GM21529 (cell line): Measurements from ENCODE around the gene ABL1.

Experiments used
- ATAC-seq: cut with Tn5 transposase; IDR thresholded peaks from one replicate; pipeline ENCODE4 v1.9.1; 2021; ENCODE audit not compliant: unreplicated experiment

ABL1 gene

GRCh38 chr9:130927995-130928900, 93.2 kb downstream of the ABL1 start:
- ATAC-seq = peak; percentile 41

DNA sequence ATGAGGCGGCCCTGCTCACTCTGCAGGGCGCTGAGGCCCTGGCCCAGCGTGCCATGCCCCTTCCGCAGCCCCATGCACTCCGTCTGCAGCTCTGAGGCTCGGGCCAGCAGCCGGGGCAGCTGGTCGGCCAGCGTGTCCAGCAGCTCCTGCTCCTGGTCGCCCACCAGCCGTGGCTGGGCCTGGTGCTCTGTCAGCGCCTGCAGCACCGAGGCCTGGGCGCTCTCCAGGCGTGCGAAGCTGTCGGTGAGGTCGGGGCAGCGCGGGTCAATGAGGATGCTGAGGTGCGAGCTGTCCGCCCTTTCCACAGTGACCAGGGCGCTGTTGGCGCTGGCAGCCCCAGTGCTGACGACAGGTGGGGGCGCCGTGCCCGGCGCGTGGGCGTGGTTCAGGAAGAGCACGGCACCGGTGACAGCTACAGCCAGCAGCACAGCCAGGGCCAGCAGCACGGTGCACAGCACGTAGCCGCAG, 94.6 kb downstream of the ABL1 start:
- no peak for ATAC-seq

GRCh38 chr9:130930132-130930803, 95.2 kb downstream of the ABL1 start:
- no peak for ATAC-seq

DNA sequence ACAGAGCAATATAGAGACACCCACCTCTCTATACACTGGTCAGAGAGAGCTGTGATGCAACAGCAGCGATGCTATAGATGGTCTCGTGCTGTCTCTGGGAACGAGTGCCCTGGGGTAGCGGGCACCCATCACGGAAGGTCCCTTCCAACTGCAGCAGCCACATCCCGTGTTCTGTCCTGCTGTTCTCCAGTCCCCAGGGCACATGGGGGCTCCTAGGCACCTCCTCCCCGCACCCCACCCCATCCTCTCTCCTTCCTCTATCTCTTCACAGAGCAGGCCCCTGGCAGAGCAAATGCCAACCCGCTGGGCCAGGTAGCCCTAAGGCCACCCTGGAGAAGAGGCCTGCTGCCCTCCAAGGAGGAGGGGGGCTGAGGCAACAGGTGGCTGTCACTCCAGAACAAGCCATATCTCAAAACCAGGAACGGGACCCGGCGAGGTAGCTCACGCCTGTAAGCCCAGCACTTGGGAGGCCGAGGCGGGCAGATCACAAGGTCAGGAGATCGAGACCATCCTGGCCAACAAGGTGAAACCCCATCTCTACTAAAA, 95.8 kb downstream of the ABL1 start:
- no peak for ATAC-seq

DNA sequence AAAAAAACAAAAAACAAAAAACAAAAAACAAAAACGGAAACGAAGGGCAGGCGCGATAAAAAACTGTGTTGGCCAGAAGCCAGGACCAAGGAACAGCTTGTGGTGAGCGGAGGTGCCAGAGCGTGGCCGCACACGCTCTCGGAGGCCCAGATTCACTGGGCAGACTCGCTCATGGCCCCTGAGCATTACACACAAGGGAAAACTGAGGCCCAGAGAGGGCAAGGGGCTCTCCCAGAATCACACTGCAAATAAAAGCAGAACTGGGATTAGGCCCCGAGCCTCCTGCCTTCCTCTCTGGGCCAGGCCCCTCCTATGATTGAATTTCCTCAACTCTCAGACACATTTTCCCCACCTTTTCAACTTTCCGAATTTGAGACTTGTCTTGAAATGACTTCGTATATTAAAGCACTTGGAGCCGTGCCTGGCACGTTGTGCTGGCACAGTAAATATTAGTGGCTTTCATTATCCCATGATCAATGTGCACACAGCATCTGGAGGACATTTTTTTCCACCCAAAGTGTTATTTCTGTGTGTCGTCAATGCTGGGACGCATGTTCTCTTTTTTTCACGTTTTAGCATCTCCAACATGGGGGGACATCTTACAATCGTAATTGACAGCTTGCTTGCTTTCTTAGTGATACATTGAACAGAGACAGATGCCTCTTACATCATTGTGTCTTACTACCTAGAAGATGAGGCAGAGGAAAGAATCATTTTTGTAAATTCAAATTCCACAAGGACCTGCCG, 96.6 kb downstream of the ABL1 start:
- peak; percentile 45 for ATAC-seq

DNA sequence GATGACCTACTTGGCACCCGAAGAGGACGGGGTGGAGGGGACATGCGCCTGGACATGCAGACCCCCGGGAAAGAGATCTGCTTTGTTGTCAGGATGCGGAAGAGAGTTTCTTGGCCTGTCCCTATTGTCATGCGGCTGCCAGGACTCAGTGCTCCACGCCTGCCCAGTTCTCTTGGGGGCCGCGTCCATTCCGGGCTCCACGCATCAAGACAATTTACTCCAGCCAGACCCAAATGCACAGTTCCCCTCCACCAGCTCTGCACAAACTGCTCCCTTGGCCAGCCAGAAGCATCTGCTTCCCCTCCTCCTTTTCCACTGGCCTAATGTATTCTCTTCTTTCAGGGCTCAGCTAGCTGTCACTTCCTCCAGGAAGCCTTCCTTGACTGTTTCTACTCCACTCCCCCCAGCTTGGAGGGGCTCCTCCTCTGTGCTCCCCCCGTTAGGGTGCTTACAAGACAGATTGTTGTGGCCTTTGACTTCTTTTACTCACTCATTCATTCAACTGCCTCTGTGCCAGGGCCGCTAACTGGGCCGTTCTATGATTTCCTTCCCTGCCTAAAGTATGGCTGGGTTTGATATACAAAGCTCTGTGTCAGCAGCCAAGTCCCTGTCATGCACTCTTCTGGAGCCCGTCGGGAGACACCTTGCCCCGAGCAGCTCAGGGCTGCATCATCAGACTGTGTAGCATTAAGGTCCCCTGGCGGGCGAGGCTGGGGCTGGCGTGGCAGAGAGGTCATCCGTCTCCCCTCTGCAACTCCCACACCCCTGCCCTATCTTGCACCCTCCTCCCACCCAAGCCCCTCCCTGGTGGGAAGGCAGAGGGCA, 97.4 kb downstream of the ABL1 start:
- ATAC-seq = no peak

GRCh38 chr9:130933114-130934046, 98.3 kb downstream of the ABL1 start:
- no peak for ATAC-seq

GRCh38 chr9:130934246-130934645, 99.2 kb downstream of the ABL1 start:
- ATAC-seq = no peak

DNA sequence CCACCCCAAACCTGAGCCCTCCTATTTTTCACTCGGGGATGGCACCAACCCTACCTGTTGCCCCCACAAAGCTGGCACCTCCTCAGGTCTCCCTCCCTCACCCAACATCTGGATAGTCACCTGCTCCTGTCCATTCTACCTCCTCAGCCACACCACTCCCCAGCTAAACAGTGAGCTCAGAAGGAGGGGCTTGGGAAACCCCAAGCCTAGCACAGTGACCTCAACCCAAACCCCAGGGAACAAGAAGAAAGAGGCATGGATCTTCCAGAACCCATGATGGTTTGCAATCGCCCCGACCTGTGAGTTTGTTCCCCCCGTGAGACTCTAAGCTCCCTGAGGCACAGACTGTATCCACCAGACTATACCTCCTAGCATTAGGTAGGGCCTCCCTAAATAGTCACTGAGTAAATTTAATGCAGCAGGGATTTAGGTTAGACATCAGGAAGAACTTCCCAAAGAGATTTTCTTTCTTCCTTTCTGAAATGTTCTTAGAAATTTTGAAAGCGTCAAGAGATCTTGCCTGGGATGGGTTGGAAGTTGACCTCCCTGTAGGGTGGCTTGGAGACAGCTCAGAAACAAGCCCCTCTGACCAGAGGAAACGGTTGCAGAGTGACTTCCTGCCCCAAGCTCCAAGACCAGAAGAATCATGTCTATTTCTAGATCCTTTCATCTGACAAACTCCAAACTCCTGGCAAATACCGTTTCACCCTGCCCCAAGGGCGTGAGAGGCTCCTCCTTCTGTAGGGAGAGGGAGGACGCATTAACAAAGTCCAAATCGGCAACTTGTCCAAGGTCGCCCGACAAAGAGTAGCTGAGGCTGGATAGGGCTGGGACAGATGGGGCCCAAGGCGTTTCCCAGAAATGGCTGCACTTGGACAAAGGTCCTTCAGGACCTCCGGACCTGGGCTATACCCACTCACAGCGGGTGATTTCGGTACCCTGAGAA, 99.9 kb downstream of the ABL1 start:
- ATAC-seq = no peak

GRCh38 chr9:130935648-130936271, 100.7 kb downstream of the ABL1 start:
- ATAC-seq = no peak

DNA sequence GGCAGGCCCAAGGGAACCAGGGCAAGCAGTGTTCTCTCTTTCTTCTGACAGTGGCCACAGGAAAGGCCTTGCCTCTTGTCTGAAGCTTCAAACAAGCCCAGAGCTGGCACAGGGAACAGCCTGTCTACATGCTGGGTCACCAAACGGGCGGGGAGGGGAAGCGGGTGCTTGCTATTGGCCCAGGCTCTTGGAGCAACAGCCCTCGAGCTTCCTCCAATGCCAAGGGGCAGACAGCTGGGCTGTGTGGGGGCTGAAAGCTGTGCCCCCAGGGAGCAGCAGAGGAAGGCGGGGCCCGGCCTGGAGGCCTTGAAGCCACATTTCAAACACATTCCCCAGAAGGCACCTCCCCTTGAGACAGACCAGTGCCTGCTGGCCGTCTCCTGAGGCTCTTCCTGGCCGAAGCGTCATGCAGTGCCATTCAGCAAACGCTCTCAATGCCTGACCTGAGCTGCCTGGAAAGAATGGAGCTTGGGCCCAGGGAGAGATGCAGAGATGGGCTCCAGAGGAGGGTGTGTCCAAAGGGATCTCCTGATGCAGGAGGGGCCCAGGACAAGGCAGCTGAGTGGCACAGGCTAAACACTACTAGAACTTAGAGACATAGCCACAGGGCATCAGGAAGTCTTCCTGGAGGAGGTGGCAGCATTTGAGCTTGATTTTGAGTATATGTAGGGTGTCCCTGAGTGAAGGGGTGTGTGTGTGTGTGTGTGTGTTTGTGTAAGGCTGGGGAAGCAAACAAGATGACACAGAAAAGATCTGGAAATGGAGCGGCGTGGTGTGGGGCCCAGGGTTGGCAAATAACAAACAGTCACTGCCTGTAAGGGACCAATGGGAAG, 101.4 kb downstream of the ABL1 start:
- no peak for ATAC-seq
